Smooth muscle cell (in vitro differentiated cells): Measurements from ENCODE around the gene SUCLG2. TPM values are rescaled to one million over a fixed set of nuclear protein-coding genes. Genes with fewer than 3 reads are reported as not detected.
A peak's percentile ranks its signal among the peaks of the same experiment; 100 is the strongest.

Source experiments
- DNase-seq: peaks from one replicate; lab custom pipeline; 2025; ENCODE audit not compliant: unreplicated experiment; lab: John Stamatoyannopoulos, UW
- H2AFZ ChIP-seq: fragments of 200-600 bp; sonication (generic); 2 replicates; pipeline ENCODE4 v1.6.0; 2016; ENCODE audit warnings: antibody characterized with exemption, low read depth, mild to moderate bottlenecking
- H3F3A ChIP-seq: fragments of 200-600 bp; sonication (generic); 2 replicates; pipeline ENCODE4 v1.6.0; 2017; ENCODE audit warnings: antibody characterized with exemption, low read depth
- H3K27ac ChIP-seq: fragments of 200-600 bp; sonication (generic); 2 replicates; pipeline ENCODE4 v1.5.1; 2016; ENCODE audit warnings: low read depth, mild to moderate bottlenecking
- H3K27me3 ChIP-seq: fragments of 200-600 bp; sonication (generic); 2 replicates; pipeline ENCODE4 v1.6.1; 2016; ENCODE audit warnings: low read depth, mild to moderate bottlenecking
- H3K36me3 ChIP-seq: fragments of 200-600 bp; sonication (generic); 2 replicates; pipeline ENCODE4 v1.5.1; 2016; ENCODE audit warnings: low read depth
- H3K4me1 ChIP-seq: fragments of 200-600 bp; sonication (generic); 2 replicates; pipeline ENCODE4 v1.5.1; 2016; ENCODE audit warnings: low read depth
- H3K4me2 ChIP-seq: fragments of 200-600 bp; sonication (generic); 2 replicates; pipeline ENCODE4 v1.6.0; 2016; ENCODE audit warnings: mild to moderate bottlenecking
- H3K4me3 ChIP-seq: fragments of 200-600 bp; sonication (generic); 2 replicates; pipeline ENCODE4 v1.5.1; 2016; ENCODE audit warnings: mild to moderate bottlenecking
- H3K79me2 ChIP-seq: fragments of 200-600 bp; sonication (generic); 2 replicates; pipeline ENCODE4 v1.6.0; 2016; ENCODE audit warnings: low read depth, mild to moderate bottlenecking
- H3K9ac ChIP-seq: fragments of 200-600 bp; sonication (generic); 2 replicates; pipeline ENCODE4 v1.6.0; 2016; ENCODE audit warnings: low read depth
- H3K9me3 ChIP-seq: fragments of 200-600 bp; sonication (generic); replicated peaks from 2 replicates; pipeline ENCODE4 v1.5.1; 2016; ENCODE audit warnings: low read depth
- H4K20me1 ChIP-seq: fragments of 200-600 bp; sonication (generic); 2 replicates; pipeline ENCODE4 v1.6.0; 2016; ENCODE audit warnings: low read depth
- CTCF ChIP-seq: fragments of 200-600 bp; sonication (generic); IDR thresholded peaks from 2 replicates; pipeline ENCODE4 v1.5.1; 2017; ENCODE audit warnings: borderline replicate concordance, mild to moderate bottlenecking, antibody characterized with exemption; ENCODE audit not compliant: insufficient read depth, poor library complexity, severe bottlenecking
- WGBS: methylation state at CpG from one replicate; pipeline ENCODE4 v1.1.7; 2016; ENCODE audit warnings: low lambda C conversion rate; 5-methylcytosine and 5-hydroxymethylcytosine counted together
- polyA plus RNA-seq: library from polyadenylated mRNA; unstranded; fragments of >200 nt; fragmentation: Nextera tagmentation; extraction: Ambion mirVana; gene quantifications from 2 replicates; pipeline ENCODE4 v1.2.1, GENCODE V29; 2016
- total RNA-seq: library from RNA; depleted of rRNA; stranded (reverse); fragments of >200 nt; gene quantifications from 2 replicates; pipeline ENCODE4 v1.2.3, GENCODE V29; 2014

The SUCLG2 gene
- total and polyA plus RNA-seq, 2 experiments from 2014 or later, result 40.3 to 45.4 TPM

- no peaks in the 10 kb centered on the region for H3K79me2 ChIP-seq
- no peaks in the 10 kb centered on the region for H3K36me3 ChIP-seq
- no peaks in the 10 kb centered on the region for H3K27me3 ChIP-seq
- no peaks in the 10 kb centered on the region for H3F3A ChIP-seq
- H3K9me3 ChIP-seq, result no peaks in the 10 kb centered on the region
- no peak overlapping the region for H3K27ac ChIP-seq
- no peak overlapping the region for H3K9ac ChIP-seq
- no peaks in the 10 kb centered on the region for H4K20me1 ChIP-seq
- no peak for TF ChIP-seq CTCF
- DNase-seq, result no peak
- H3K4me1 ChIP-seq, result no peaks in the 10 kb centered on the region
- H3K4me3 ChIP-seq, result no peak overlapping the region
- H2AFZ ChIP-seq, result no peak overlapping the region
- H3K4me2 ChIP-seq, result no peak overlapping the region
These were observed 156.7 kb downstream of the SUCLG2 start for GRCh38 chr3:67497746-67498145.

- no peak for DNase-seq
- H3K9me3 ChIP-seq, result no peaks in the 10 kb centered on the region
- no peak overlapping the region for H3K4me2 ChIP-seq
- no peaks in the 10 kb centered on the region for H3K4me1 ChIP-seq
- H3K36me3 ChIP-seq, result no peaks in the 10 kb centered on the region
- no peak overlapping the region for H2AFZ ChIP-seq
- no peaks in the 10 kb centered on the region for H4K20me1 ChIP-seq
- H3K79me2 ChIP-seq, result no peaks in the 10 kb centered on the region
- no peak overlapping the region for H3K4me3 ChIP-seq
- no peaks in the 10 kb centered on the region for H3K27me3 ChIP-seq
- 100% methylated on average over 1 of the region's 1 CpG for whole genome bisulfite sequencing
- H3K9ac ChIP-seq, result no peak overlapping the region
- TF ChIP-seq CTCF, result no peak
- H3K27ac ChIP-seq, result no peak overlapping the region
- peaks cover under 1% of the 10 kb centered on the region for H3F3A ChIP-seq
These were observed 158.7 kb downstream of the SUCLG2 start for GRCh38 chr3:67495751-67496150.

DNA sequence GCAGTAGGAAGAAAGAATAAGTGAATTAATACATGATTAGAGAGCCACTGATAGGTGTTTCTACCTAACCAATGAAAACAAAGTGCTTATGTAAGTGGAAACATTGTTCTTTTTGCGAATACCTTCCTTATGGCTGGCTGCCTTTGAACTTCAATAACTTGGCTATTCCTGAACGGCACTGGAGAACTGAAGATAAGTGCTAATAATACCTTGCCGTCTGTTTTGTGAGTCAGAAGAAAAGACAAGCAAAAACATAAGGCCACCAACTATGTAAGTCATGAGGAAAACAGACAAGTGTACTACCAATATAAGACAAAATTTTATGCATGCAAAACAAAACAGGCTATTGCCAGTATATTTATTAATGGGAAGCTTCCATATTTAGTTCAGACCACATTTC is 160.6 kb downstream of the SUCLG2 start:
- DNase-seq, result no peak
- H3K27me3 ChIP-seq, result no peaks in the 10 kb centered on the region
- H3K27ac ChIP-seq, result no peak overlapping the region
- H3F3A ChIP-seq, result peaks cover 9% of the 10 kb centered on the region
- H2AFZ ChIP-seq, result no peak overlapping the region
- H3K4me3 ChIP-seq, result no peak overlapping the region
- no peak overlapping the region for H3K4me2 ChIP-seq
- 74% methylated on average over 3 of the region's 3 CpGs for WGBS
- H3K4me1 ChIP-seq, result no peaks in the 10 kb centered on the region
- H3K79me2 ChIP-seq, result no peaks in the 10 kb centered on the region
- no peak overlapping the region for H3K9ac ChIP-seq
- no peaks in the 10 kb centered on the region for H3K9me3 ChIP-seq
- H4K20me1 ChIP-seq, result no peaks in the 10 kb centered on the region
- no peak for TF ChIP-seq CTCF
- no peaks in the 10 kb centered on the region for H3K36me3 ChIP-seq

GRCh38 chr3:67490658-67491057 is 163.8 kb downstream of the SUCLG2 start:
- no peak overlapping the region for H3K9ac ChIP-seq
- no peak overlapping the region for H3K4me3 ChIP-seq
- H3K27me3 ChIP-seq, result no peaks in the 10 kb centered on the region
- TF ChIP-seq CTCF, result no peak
- no peaks in the 10 kb centered on the region for H3K36me3 ChIP-seq
- no peak for DNase-seq
- H3K4me2 ChIP-seq, result peak overlapping the region; percentile 71
- 95% methylated on average over 1 of the region's 1 CpG for WGBS
- H3K4me1 ChIP-seq, result no peaks in the 10 kb centered on the region
- peaks cover 9% of the 10 kb centered on the region for H3F3A ChIP-seq
- no peaks in the 10 kb centered on the region for H3K79me2 ChIP-seq
- H4K20me1 ChIP-seq, result no peaks in the 10 kb centered on the region
- H3K27ac ChIP-seq, result peak overlapping the region; percentile 63
- H3K9me3 ChIP-seq, result no peaks in the 10 kb centered on the region
- H2AFZ ChIP-seq, result no peak overlapping the region
